KMS-11 (cell line): ENCODE data around the gene MDN1.

Experiments used
- H2AFZ ChIP-seq: fragments of 200-600 bp; sonication (generic); 2 replicates; pipeline ENCODE4 v1.6.1; 2016; ENCODE audit warnings: antibody characterized with exemption, mixed run types, low read depth
- H3K27ac ChIP-seq: fragments of 200-600 bp; sonication (generic); 2 replicates; pipeline ENCODE4 v1.6.1; 2016; ENCODE audit warnings: mild to moderate bottlenecking, mixed run types
- H3K27me3 ChIP-seq: fragments of 200-600 bp; sonication (generic); 2 replicates; pipeline ENCODE4 v1.6.1; 2017; ENCODE audit warnings: mild to moderate bottlenecking, low read depth, mixed run types, moderate library complexity; ENCODE audit not compliant: insufficient read depth
- H3K36me3 ChIP-seq: fragments of 200-600 bp; sonication (generic); 2 replicates; pipeline ENCODE4 v1.6.1; 2017; ENCODE audit warnings: mild to moderate bottlenecking, mixed run types; ENCODE audit not compliant: insufficient read depth
- H3K4me1 ChIP-seq: fragments of 200-600 bp; sonication (generic); 2 replicates; pipeline ENCODE4 v1.6.1; 2016; ENCODE audit warnings: mild to moderate bottlenecking, low read depth, mixed run types; ENCODE audit not compliant: poor library complexity, severe bottlenecking
- H3K4me2 ChIP-seq: fragments of 200-600 bp; sonication (generic); 2 replicates; pipeline ENCODE4 v1.7.0; 2016; ENCODE audit warnings: mild to moderate bottlenecking, mixed run types
- H3K4me3 ChIP-seq: fragments of 200-600 bp; sonication (generic); IDR thresholded peaks from 2 replicates; pipeline ENCODE4 v1.6.1; 2017; ENCODE audit warnings: low read depth, low read length, mixed read lengths; ENCODE audit not compliant: insufficient read depth
- H3K79me2 ChIP-seq: fragments of 200-600 bp; sonication (generic); 2 replicates; pipeline ENCODE4 v1.6.1; 2016; ENCODE audit warnings: low read depth, mixed run types; ENCODE audit not compliant: insufficient read depth
- H3K9ac ChIP-seq: fragments of 200-600 bp; sonication (generic); 2 replicates; pipeline ENCODE4 v1.6.1; 2016; ENCODE audit warnings: mild to moderate bottlenecking, mixed run types
- H4K20me1 ChIP-seq: fragments of 200-600 bp; sonication (generic); 2 replicates; pipeline ENCODE4 v1.6.1; 2016; ENCODE audit warnings: mild to moderate bottlenecking, mixed run types; ENCODE audit not compliant: insufficient read depth
- TF ChIP-seq, protein P1 (sequence below): fragments of 200-600 bp; sonication (generic); conservative IDR thresholded peaks from 2 replicates; pipeline ENCODE4 v1.6.1; 2017; ENCODE audit warnings: low read depth, mild to moderate bottlenecking, antibody characterized with exemption, low read length, moderate library complexity, mixed read lengths

MDN1 gene

DNA sequence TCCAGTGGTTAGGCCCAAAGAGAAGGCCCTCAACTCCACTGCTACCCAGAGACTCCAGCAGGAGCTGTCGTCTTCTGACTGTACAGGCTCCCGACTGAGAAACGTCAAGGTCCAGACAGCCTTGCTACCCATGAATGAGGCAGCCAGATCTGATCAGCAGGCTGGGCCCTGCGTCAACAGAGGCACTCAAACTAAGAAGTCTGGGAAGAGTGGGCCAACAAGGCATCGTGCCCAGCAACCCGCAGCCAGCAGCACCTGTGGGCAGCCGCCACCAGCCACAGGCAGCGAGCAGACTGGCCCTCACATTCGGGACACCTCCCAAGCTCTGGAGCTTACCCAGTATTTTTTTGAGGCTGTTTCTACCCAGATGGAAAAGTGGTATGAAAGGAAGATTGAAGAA lies 189.1 kb downstream of the MDN1 start:
- Histone ChIP-seq H3K27me3 (no peaks in the 10 kb centered on the region), H3K4me2 (no peak overlapping the region), H3K27ac (no peak overlapping the region), H3K79me2 (no peaks in the 10 kb centered on the region), H3K4me1 (no peaks in the 10 kb centered on the region), H4K20me1 (no peaks in the 10 kb centered on the region), H3K4me3 (no peak overlapping the region), H3K36me3 (no peaks in the 10 kb centered on the region), H2AFZ (no peak overlapping the region), H3K9ac (no peak overlapping the region)
- TF ChIP-seq, protein P1, sequence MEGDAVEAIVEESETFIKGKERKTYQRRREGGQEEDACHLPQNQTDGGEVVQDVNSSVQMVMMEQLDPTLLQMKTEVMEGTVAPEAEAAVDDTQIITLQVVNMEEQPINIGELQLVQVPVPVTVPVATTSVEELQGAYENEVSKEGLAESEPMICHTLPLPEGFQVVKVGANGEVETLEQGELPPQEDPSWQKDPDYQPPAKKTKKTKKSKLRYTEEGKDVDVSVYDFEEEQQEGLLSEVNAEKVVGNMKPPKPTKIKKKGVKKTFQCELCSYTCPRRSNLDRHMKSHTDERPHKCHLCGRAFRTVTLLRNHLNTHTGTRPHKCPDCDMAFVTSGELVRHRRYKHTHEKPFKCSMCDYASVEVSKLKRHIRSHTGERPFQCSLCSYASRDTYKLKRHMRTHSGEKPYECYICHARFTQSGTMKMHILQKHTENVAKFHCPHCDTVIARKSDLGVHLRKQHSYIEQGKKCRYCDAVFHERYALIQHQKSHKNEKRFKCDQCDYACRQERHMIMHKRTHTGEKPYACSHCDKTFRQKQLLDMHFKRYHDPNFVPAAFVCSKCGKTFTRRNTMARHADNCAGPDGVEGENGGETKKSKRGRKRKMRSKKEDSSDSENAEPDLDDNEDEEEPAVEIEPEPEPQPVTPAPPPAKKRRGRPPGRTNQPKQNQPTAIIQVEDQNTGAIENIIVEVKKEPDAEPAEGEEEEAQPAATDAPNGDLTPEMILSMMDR, result no peak

GRCh38 chr6:89623749-89624148 lies 195.8 kb downstream of the MDN1 start:
- no peaks in the 10 kb centered on the region for H3K4me1 ChIP-seq
- H3K4me2 ChIP-seq, result no peak overlapping the region
- TF ChIP-seq, protein P1, result no peak
- no peaks in the 10 kb centered on the region for H3K79me2 ChIP-seq
- no peak overlapping the region for H2AFZ ChIP-seq
- no peaks in the 10 kb centered on the region for H3K27me3 ChIP-seq
- H3K36me3 ChIP-seq, result no peaks in the 10 kb centered on the region
- H3K9ac ChIP-seq, result no peak overlapping the region
- no peak overlapping the region for H3K4me3 ChIP-seq
- H3K27ac ChIP-seq, result no peak overlapping the region
- no peaks in the 10 kb centered on the region for H4K20me1 ChIP-seq

GRCh38 chr6:89619567-89619966 lies 200.0 kb downstream of the MDN1 start:
- Histone ChIP-seq H3K79me2 (no peaks in the 10 kb centered on the region), H3K4me2 (no peak overlapping the region), H4K20me1 (no peaks in the 10 kb centered on the region), H2AFZ (no peak overlapping the region), H3K4me3 (no peak overlapping the region), H3K27ac (no peak overlapping the region), H3K27me3 (no peaks in the 10 kb centered on the region), H3K36me3 (no peaks in the 10 kb centered on the region), H3K9ac (no peak overlapping the region), H3K4me1 (no peaks in the 10 kb centered on the region)
- TF ChIP-seq, protein P1, result no peak

GRCh38 chr6:89618026-89618425 lies 201.6 kb downstream of the MDN1 start:
- Histone ChIP-seq H3K79me2 (no peaks in the 10 kb centered on the region), H3K4me2 (no peak overlapping the region), H3K36me3 (no peaks in the 10 kb centered on the region), H3K27me3 (no peaks in the 10 kb centered on the region), H3K9ac (no peak overlapping the region), H3K4me1 (no peaks in the 10 kb centered on the region), H2AFZ (no peak overlapping the region), H3K27ac (no peak overlapping the region), H4K20me1 (no peaks in the 10 kb centered on the region), H3K4me3 (no peak overlapping the region)
- TF ChIP-seq, protein P1, result no peak

DNA sequence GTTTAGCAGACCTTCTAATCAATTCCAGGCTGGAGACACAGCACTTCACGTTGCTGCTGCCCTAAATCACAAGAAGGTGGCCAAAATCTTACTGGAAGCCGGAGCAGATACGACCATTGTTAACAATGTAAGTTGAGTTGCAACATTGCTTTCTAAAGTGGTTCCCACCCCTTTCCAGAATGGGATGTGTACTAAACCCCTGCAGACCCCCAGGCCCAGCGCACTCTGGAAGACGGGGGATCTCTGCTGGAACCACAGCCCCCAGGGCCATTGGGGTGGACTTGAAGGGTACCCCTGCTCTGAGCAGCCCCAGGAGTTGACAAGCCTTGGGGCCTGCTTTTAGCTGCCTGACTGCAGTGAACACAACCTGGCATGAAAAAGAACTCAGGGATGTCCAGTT lies 203.1 kb downstream of the MDN1 start:
- H3K79me2 ChIP-seq, result no peaks in the 10 kb centered on the region
- TF ChIP-seq, protein P1, result no peak
- H4K20me1 ChIP-seq, result no peaks in the 10 kb centered on the region
- H3K36me3 ChIP-seq, result no peaks in the 10 kb centered on the region
- H2AFZ ChIP-seq, result no peak overlapping the region
- no peak overlapping the region for H3K9ac ChIP-seq
- no peak overlapping the region for H3K4me3 ChIP-seq
- no peaks in the 10 kb centered on the region for H3K27me3 ChIP-seq
- H3K4me1 ChIP-seq, result peaks cover 7% of the 10 kb centered on the region
- no peak overlapping the region for H3K27ac ChIP-seq
- H3K4me2 ChIP-seq, result no peak overlapping the region
